KMS-11 (cell line): ENCODE results near the gene BCKDHA.

Experiments
- H2AFZ ChIP-seq: fragments of 200-600 bp; sonication (generic); 2 replicates; pipeline ENCODE4 v1.6.1; 2016; ENCODE audit warnings: antibody characterized with exemption, mixed run types, low read depth
- H3K27ac ChIP-seq: fragments of 200-600 bp; sonication (generic); 2 replicates; pipeline ENCODE4 v1.6.1; 2016; ENCODE audit warnings: mild to moderate bottlenecking, mixed run types
- H3K27me3 ChIP-seq: fragments of 200-600 bp; sonication (generic); 2 replicates; pipeline ENCODE4 v1.6.1; 2017; ENCODE audit warnings: mild to moderate bottlenecking, low read depth, mixed run types, moderate library complexity; ENCODE audit not compliant: insufficient read depth
- H3K36me3 ChIP-seq: fragments of 200-600 bp; sonication (generic); 2 replicates; pipeline ENCODE4 v1.6.1; 2017; ENCODE audit warnings: mild to moderate bottlenecking, mixed run types; ENCODE audit not compliant: insufficient read depth
- H3K4me1 ChIP-seq: fragments of 200-600 bp; sonication (generic); 2 replicates; pipeline ENCODE4 v1.6.1; 2016; ENCODE audit warnings: mild to moderate bottlenecking, low read depth, mixed run types; ENCODE audit not compliant: poor library complexity, severe bottlenecking
- H3K4me2 ChIP-seq: fragments of 200-600 bp; sonication (generic); 2 replicates; pipeline ENCODE4 v1.7.0; 2016; ENCODE audit warnings: mild to moderate bottlenecking, mixed run types
- H3K4me3 ChIP-seq: fragments of 200-600 bp; sonication (generic); IDR thresholded peaks from 2 replicates; pipeline ENCODE4 v1.6.1; 2017; ENCODE audit warnings: low read depth, low read length, mixed read lengths; ENCODE audit not compliant: insufficient read depth
- H3K79me2 ChIP-seq: fragments of 200-600 bp; sonication (generic); 2 replicates; pipeline ENCODE4 v1.6.1; 2016; ENCODE audit warnings: low read depth, mixed run types; ENCODE audit not compliant: insufficient read depth
- H3K9ac ChIP-seq: fragments of 200-600 bp; sonication (generic); 2 replicates; pipeline ENCODE4 v1.6.1; 2016; ENCODE audit warnings: mild to moderate bottlenecking, mixed run types
- H4K20me1 ChIP-seq: fragments of 200-600 bp; sonication (generic); 2 replicates; pipeline ENCODE4 v1.6.1; 2016; ENCODE audit warnings: mild to moderate bottlenecking, mixed run types; ENCODE audit not compliant: insufficient read depth
- CTCF ChIP-seq: fragments of 200-600 bp; sonication (generic); conservative IDR thresholded peaks from 2 replicates; pipeline ENCODE4 v1.6.1; 2017; ENCODE audit warnings: low read depth, mild to moderate bottlenecking, antibody characterized with exemption, low read length, moderate library complexity, mixed read lengths

BCKDHA gene

GRCh38 chr19:41411100-41411967 is 13.7 kb downstream of the BCKDHA start:
- Histone ChIP-seq H3K9ac (no peak overlapping the region), H3K79me2 (no peaks in the 10 kb centered on the region; the same call in 1 of the 2 replicates), H3K4me2 (peak overlapping the region; percentile 88; the same call in 1 of the 2 replicates), H3K4me1 (peaks cover 62% of the 10 kb centered on the region), H3K4me3 (no peak overlapping the region), H2AFZ (no peak overlapping the region), H3K27ac (no peak overlapping the region), H3K27me3 (no peaks in the 10 kb centered on the region), H4K20me1 (no peaks in the 10 kb centered on the region), H3K36me3 (no peaks in the 10 kb centered on the region; the same call in 1 of the 2 replicates)
- no peak for TF ChIP-seq CTCF

GRCh38 chr19:41411968-41412265 is 14.3 kb downstream of the BCKDHA start:
- Histone ChIP-seq H3K9ac (no peak overlapping the region), H3K27ac (no peak overlapping the region)

GRCh38 chr19:41412953-41413352 is 15.3 kb downstream of the BCKDHA start:
- H2AFZ ChIP-seq: no peak overlapping the region
- no peak overlapping the region for H3K27ac ChIP-seq
- H3K9ac ChIP-seq: no peak overlapping the region
- H3K27me3 ChIP-seq: no peaks in the 10 kb centered on the region
- no peak for TF ChIP-seq CTCF
- H3K4me3 ChIP-seq: no peak overlapping the region
- H3K4me1 ChIP-seq: peaks cover 48% of the 10 kb centered on the region
- H3K36me3 ChIP-seq: no peaks in the 10 kb centered on the region; the same call in 1 of the 2 replicates
- no peaks in the 10 kb centered on the region for H4K20me1 ChIP-seq
- no peaks in the 10 kb centered on the region; the same call in 1 of the 2 replicates for H3K79me2 ChIP-seq
- no peak overlapping the region for H3K4me2 ChIP-seq

More at GRCh38 chr19:41411968-41412265, 14.3 kb downstream of the BCKDHA start:
- H3K4me1 ChIP-seq: peaks cover 58% of the 10 kb centered on the region
- H3K27me3 ChIP-seq: no peaks in the 10 kb centered on the region
- no peaks in the 10 kb centered on the region; the same call in 1 of the 2 replicates for H3K79me2 ChIP-seq
- H3K4me3 ChIP-seq: no peak overlapping the region
- no peak for TF ChIP-seq CTCF
- H3K4me2 ChIP-seq: no peak overlapping the region
- H2AFZ ChIP-seq: no peak overlapping the region
- H3K36me3 ChIP-seq: no peaks in the 10 kb centered on the region; the same call in 1 of the 2 replicates
- no peaks in the 10 kb centered on the region for H4K20me1 ChIP-seq

- Histone ChIP-seq H3K4me1 (peaks cover 38% of the 10 kb centered on the region), H3K27me3 (no peaks in the 10 kb centered on the region), H3K36me3 (no peaks in the 10 kb centered on the region; the same call in 1 of the 2 replicates), H3K9ac (no peak overlapping the region), H3K4me2 (no peak overlapping the region), H3K4me3 (no peak overlapping the region), H3K79me2 (no peaks in the 10 kb centered on the region), H4K20me1 (no peaks in the 10 kb centered on the region), H2AFZ (no peak overlapping the region), H3K27ac (no peak overlapping the region)
- no peak for TF ChIP-seq CTCF
These were observed 16.3 kb downstream of the BCKDHA start for GRCh38 chr19:41413947-41414346.
